GM12878 (cell line): ENCODE results near the gene PRKCI.

Experiments used
- ASH2L ChIP-seq: fragments of 300-600, 200-600 bp; sonication (generic); IDR thresholded peaks from 2 replicates; pipeline ENCODE4 v1.6.1; 2017; ENCODE audit warnings: low read depth, mild to moderate bottlenecking, borderline replicate concordance
- BHLHE40 ChIP-seq, 2 experiments: fragments of 450-650 bp in 1 of 2; IDR thresholded peaks; 2 replicates each; pipeline ENCODE4 v1.6.1; 2011 to 2017; ENCODE audit warnings: low read depth in 2 of 2, borderline replicate concordance in 1 of 2, improper control_type of control experiment in 1 of 2, low read length in 1 of 2, mild to moderate bottlenecking in 1 of 2
- CBX3 ChIP-seq: fragments of 200-600 bp; sonication (generic); IDR thresholded peaks from 2 replicates; pipeline ENCODE4 v1.6.1; 2016; ENCODE audit warnings: low read depth, borderline replicate concordance
- EP300 ChIP-seq, 2 experiments: fragments of 150-350 bp in 1 of 2; IDR thresholded peaks; 2 replicates each; pipeline ENCODE4 v1.6.1; 2011 to 2012; ENCODE audit warnings: low read depth in 2 of 2, low read length in 2 of 2, borderline replicate concordance in 1 of 2, improper control_type of control experiment in 1 of 2, inconsistent platforms in 1 of 2; ENCODE audit not compliant: control insufficient read depth in 1 of 2
- GATAD2B ChIP-seq: fragments of 450-650 bp; conservative IDR thresholded peaks from 2 replicates; pipeline ENCODE4 v1.6.1; 2017; ENCODE audit warnings: low read depth, mild to moderate bottlenecking, moderate library complexity
- SIN3A ChIP-seq: IDR thresholded peaks from 2 replicates; pipeline ENCODE4 v1.6.1; 2012; ENCODE audit warnings: low read depth, low read length, improper control_type of control experiment
- SP1 ChIP-seq: IDR thresholded peaks from one replicate; pipeline ENCODE4 v1.6.1; 2011; ENCODE audit warnings: low read depth, low read length
- TAF1 ChIP-seq: IDR thresholded peaks from 2 replicates; pipeline ENCODE4 v1.6.1; 2011; ENCODE audit warnings: mild to moderate bottlenecking, low read depth, low read length, borderline replicate concordance
- TF ChIP-seq, protein P1 (sequence below), 3 experiments: IDR thresholded peaks in 2 of 3; conservative IDR thresholded peaks in 1 of 3; 2 replicates each; pipeline ENCODE4 v1.5.1; 2011; ENCODE audit warnings: low read depth in 3 of 3, low read length in 3 of 3, mild to moderate bottlenecking in 3 of 3, control low read depth in 2 of 3, moderate library complexity in 2 of 3, inconsistent platforms in 1 of 3, mixed read lengths in 1 of 3; ENCODE audit not compliant: control insufficient read depth in 2 of 3, insufficient read depth in 1 of 3; ENCODE audit errors: extremely low read depth in 1 of 3
- TF ChIP-seq, protein P2 (sequence below): fragments of 450-650 bp; IDR thresholded peaks from 2 replicates; pipeline ENCODE4 v1.6.1; 2018; ENCODE audit warnings: mild to moderate bottlenecking, low read depth, moderate library complexity; ENCODE audit not compliant: partially characterized antibody

- no peak for TF ChIP-seq SP1
- TF ChIP-seq, protein P1, sequence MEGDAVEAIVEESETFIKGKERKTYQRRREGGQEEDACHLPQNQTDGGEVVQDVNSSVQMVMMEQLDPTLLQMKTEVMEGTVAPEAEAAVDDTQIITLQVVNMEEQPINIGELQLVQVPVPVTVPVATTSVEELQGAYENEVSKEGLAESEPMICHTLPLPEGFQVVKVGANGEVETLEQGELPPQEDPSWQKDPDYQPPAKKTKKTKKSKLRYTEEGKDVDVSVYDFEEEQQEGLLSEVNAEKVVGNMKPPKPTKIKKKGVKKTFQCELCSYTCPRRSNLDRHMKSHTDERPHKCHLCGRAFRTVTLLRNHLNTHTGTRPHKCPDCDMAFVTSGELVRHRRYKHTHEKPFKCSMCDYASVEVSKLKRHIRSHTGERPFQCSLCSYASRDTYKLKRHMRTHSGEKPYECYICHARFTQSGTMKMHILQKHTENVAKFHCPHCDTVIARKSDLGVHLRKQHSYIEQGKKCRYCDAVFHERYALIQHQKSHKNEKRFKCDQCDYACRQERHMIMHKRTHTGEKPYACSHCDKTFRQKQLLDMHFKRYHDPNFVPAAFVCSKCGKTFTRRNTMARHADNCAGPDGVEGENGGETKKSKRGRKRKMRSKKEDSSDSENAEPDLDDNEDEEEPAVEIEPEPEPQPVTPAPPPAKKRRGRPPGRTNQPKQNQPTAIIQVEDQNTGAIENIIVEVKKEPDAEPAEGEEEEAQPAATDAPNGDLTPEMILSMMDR (IDR thresholded peaks at IDR 0.05 in 2 of 3, conservative IDR thresholded peaks at IDR 0.05 in 1 of 3; ENCODE audit: control insufficient read depth in 2 of 3, extremely low read depth in 1 of 3, insufficient read depth in 1 of 3, low read depth in 3 of 3, low read length in 3 of 3): no peak
- no peak for TF ChIP-seq GATAD2B
- no peak for TF ChIP-seq EP300 (IDR thresholded peaks at IDR 0.05; ENCODE audit: borderline replicate concordance in 1 of 2, control insufficient read depth in 1 of 2, low read depth in 2 of 2, low read length in 2 of 2)
- no peak for TF ChIP-seq BHLHE40 (IDR thresholded peaks at IDR 0.05; ENCODE audit: borderline replicate concordance in 1 of 2, low read depth in 2 of 2, low read length in 1 of 2)
- no peak for TF ChIP-seq ASH2L
- TF ChIP-seq, protein P2, sequence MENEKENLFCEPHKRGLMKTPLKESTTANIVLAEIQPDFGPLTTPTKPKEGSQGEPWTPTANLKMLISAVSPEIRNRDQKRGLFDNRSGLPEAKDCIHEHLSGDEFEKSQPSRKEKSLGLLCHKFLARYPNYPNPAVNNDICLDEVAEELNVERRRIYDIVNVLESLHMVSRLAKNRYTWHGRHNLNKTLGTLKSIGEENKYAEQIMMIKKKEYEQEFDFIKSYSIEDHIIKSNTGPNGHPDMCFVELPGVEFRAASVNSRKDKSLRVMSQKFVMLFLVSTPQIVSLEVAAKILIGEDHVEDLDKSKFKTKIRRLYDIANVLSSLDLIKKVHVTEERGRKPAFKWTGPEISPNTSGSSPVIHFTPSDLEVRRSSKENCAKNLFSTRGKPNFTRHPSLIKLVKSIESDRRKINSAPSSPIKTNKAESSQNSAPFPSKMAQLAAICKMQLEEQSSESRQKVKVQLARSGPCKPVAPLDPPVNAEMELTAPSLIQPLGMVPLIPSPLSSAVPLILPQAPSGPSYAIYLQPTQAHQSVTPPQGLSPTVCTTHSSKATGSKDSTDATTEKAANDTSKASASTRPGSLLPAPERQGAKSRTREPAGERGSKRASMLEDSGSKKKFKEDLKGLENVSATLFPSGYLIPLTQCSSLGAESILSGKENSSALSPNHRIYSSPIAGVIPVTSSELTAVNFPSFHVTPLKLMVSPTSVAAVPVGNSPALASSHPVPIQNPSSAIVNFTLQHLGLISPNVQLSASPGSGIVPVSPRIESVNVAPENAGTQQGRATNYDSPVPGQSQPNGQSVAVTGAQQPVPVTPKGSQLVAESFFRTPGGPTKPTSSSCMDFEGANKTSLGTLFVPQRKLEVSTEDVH: no peak
- TF ChIP-seq SIN3A: no peak
- TF ChIP-seq CBX3: no peak
- TF ChIP-seq TAF1: no peak
Measured at GRCh38 chr3:170350515-170351413, 128.5 kb downstream of the PRKCI start.
